Fibroblast of pulmonary artery (primary cell): ENCODE measurements around the gene PLEKHM3.

Experiments used
- DNase-seq: peaks from one replicate; pipeline ENCODE4 v3.0.0-alpha.2; 2010; ENCODE audit warnings: low read depth
- H3K4me3 ChIP-seq: replicated peaks from 2 replicates; pipeline ENCODE4 v1.5.1; 2011; ENCODE audit warnings: low read depth, mild to moderate bottlenecking, control low read depth, low read length, moderate library complexity
- TF ChIP-seq, protein P1 (sequence below): IDR thresholded peaks from 2 replicates; pipeline ENCODE4 v1.5.1; 2011; ENCODE audit warnings: mild to moderate bottlenecking, control low read depth, low read length, inconsistent platforms; ENCODE audit errors: missing control alignments

Gene PLEKHM3

DNA sequence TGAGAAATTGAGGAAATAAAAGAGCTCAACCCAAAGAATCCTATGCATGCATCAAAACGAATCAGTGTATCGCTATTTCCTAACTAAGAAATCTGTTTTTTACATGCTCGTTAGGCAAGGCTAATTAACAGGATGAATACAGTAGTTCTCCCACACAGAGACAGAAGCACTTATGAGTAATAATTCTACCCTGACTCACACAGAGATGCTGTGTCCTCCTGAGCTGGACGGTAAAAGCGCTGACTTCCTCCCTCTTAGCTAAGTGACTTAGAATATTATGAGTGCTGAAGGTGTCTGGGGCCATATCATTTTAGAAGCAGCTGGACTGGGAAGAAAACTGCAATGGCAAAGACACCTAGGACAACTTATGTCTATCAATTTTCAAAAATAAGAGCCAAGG is 18.5 kb downstream of the PLEKHM3 start:
- H3K4me3 ChIP-seq: no peak overlapping the region
- TF ChIP-seq, protein P1, sequence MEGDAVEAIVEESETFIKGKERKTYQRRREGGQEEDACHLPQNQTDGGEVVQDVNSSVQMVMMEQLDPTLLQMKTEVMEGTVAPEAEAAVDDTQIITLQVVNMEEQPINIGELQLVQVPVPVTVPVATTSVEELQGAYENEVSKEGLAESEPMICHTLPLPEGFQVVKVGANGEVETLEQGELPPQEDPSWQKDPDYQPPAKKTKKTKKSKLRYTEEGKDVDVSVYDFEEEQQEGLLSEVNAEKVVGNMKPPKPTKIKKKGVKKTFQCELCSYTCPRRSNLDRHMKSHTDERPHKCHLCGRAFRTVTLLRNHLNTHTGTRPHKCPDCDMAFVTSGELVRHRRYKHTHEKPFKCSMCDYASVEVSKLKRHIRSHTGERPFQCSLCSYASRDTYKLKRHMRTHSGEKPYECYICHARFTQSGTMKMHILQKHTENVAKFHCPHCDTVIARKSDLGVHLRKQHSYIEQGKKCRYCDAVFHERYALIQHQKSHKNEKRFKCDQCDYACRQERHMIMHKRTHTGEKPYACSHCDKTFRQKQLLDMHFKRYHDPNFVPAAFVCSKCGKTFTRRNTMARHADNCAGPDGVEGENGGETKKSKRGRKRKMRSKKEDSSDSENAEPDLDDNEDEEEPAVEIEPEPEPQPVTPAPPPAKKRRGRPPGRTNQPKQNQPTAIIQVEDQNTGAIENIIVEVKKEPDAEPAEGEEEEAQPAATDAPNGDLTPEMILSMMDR: no peak
- no peak for DNase-seq

DNA sequence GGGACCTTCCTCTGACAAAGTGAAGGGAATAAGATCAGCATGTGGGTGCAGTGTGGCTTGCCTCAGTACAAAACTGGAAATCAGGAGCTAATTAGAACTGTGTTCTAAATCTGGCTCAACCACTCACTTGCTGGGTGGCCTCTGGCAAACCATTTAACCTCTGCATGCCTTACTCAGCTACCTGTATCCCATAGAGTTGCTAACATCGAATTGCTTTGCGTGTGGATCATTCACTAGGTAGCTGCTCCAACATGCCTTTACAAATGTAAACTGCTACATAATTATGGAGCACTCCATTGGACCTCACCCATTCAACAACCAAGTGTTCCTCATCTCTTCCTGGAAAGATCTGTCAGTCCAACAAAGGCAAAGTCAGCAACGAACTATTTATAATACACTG is 19.0 kb downstream of the PLEKHM3 start:
- DNase-seq: no peak
- H3K4me3 ChIP-seq: no peak overlapping the region
- TF ChIP-seq, protein P1: no peak

DNA sequence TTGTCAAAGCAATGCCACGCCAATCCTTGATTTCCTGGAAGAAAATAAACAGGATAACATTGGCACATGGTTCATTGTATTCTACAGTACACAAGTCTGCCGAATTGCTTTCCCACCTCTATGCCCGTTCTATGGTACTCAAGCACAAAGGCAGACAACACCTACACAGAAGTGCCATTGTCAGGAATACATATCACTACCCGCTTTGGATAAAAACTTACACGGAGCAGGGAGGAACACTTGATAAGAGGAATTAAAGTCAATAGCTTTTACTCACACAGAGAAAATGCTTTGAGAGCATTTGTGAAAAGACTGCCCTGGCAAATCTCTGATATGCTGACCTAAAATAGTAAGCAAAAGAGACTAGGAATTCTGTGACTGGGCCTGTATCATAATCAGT is 23.4 kb downstream of the PLEKHM3 start:
- TF ChIP-seq, protein P1: no peak

DNA sequence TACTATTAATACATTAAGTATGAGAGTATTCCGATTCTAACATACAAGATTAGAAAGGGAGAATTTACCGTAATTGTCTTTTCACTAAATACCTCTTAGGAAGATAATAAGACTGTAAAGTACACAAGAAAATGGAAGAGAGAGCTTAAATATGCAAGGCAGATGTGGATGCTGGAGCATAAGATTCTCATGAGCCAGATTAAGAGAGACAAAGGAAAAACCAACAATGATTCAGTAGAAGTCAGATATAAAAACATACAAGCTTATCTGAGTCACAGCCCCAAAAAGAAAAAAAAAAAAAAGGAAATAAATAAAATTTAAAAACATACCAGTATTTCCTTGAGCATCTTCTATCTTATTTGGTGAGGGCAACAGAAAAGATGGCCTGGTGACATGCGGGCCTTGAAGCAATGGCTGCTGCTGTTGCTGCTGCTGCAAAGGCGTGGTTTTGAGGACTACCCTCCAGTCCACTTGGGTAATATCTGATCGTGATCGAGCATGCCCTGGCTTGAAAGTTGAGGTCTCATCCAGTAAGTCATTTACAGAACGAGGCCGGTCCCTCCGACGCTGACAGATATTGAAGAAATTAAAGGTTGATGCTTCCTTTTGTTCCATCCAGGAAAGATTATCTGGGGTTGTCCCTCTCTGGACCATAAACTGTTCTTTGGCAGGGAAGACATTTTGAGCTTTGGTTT is 24.5 kb downstream of the PLEKHM3 start:
- H3K4me3 ChIP-seq: no peak overlapping the region
- no peak for DNase-seq
- TF ChIP-seq, protein P1: no peak

More for the DNA sequence above, 23.4 kb downstream of the PLEKHM3 start:
- H3K4me3 ChIP-seq: no peak overlapping the region
- DNase-seq: no peak

DNA sequence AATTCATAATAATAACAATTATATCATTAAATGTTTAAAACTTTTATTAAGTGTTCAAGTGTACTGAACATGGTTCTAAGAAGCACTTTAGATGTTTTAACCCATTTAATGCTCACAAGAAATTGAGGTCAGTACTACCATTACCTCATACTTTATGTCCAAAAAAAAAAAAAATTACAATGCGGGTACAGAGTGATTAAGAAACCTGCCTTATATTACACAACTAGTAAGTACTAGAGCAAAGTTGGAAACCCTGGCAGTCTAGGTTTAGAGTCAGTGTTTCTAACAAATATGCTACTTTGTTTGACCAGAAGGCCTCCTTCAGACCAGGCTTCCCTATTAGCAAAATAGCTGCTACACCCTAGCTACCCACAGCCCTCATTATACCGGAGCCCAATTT is 28.5 kb downstream of the PLEKHM3 start:
- H3K4me3 ChIP-seq: no peak overlapping the region
- TF ChIP-seq, protein P1: no peak
- DNase-seq: no peak

DNA sequence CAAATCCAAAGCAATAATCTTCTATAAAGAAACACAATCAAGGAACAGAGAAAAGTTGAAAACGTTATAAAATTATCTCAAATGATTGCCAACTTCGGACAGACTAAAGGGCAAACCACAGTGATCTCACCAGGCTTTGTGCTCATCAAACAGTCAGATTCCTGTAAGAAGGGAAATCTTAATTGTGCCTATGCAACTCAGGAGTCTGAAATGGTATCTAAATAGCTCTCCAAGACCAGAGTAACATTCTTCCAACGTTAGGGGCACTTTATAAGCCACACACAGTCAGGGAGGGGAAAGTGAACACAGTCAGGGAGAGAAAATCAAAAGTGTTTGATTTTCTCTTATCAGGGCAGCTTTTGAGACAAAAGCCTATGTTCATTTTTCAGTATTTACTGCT is 29.4 kb downstream of the PLEKHM3 start:
- TF ChIP-seq, protein P1: no peak
- DNase-seq: no peak
- H3K4me3 ChIP-seq: no peak overlapping the region

DNA sequence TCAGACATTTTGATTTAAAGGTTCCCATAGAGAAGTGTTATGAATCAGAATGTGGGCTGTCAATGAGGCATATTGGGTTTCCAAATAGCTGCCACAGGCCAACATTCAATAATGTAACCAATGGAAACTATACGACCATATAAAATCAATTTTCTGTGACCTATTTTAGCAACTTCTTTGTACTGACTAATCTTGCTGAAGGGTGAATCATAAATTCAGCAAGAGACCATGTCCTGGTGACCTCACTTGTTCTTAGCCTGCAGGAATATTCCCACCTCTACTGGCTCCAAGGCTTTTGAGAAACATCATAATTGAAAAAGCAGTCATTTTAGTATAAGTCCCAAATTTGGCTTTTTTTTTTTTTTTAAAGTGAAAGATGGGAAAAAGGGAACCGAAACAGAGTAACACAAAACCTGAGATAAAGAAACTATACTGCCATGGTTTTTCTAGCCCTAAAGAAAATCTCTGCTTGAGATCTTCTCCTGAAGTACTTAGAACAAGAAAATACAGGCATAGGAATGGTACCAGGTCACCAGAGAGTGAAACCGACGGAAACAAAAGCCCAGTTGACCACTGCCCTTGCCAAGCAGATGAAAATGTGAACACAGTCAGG is 32.1 kb downstream of the PLEKHM3 start:
- TF ChIP-seq, protein P1: no peak
- no peak overlapping the region for H3K4me3 ChIP-seq
- DNase-seq: peak; percentile 29
